ENCODE results near the gene FBLN1. TPM values are rescaled to one million over a fixed set of nuclear protein-coding genes. Genes with fewer than 3 reads are reported as not detected.

The FBLN1 gene
- total and polyA plus RNA-seq, 2 donors = 9.3 to 36.3 TPM

- 96% methylated on average over 6 of the region's 6 CpGs for WGBS
- no peak overlapping the region for H3K4me3 ChIP-seq (ENCODE audit: low read length in 2 of 2)
- H3K9me3 ChIP-seq (ENCODE audit: control insufficient read depth in 2 of 2, insufficient read depth in 1 of 2, low read length in 1 of 2) = no peaks in the 10 kb centered on the region
- H3K4me1 ChIP-seq (ENCODE audit: control insufficient read depth in 2 of 2, insufficient read depth in 2 of 2, low read length in 2 of 2) = peaks cover 0 to 9% of the 10 kb centered on the region in 2 donors
- no peak for DNase-seq (ENCODE audit: low read depth in 6 of 9, low spot score in 9 of 9)
- H3K27me3 ChIP-seq (ENCODE audit: control insufficient read depth in 2 of 2, insufficient read depth in 1 of 2, low read length in 1 of 2) = peaks cover 7 to 25% of the 10 kb centered on the region in 2 donors
- H3K27ac ChIP-seq (ENCODE audit: low read depth in 1 of 2, low read length in 1 of 2) = no peak overlapping the region
- H3K36me3 ChIP-seq (ENCODE audit: control insufficient read depth in 2 of 2, insufficient read depth in 2 of 2, low read length in 1 of 2) = no peaks in the 10 kb centered on the region
Measured at GRCh38 chr22:45649809-45650208, 147.1 kb downstream of the FBLN1 start.

DNA sequence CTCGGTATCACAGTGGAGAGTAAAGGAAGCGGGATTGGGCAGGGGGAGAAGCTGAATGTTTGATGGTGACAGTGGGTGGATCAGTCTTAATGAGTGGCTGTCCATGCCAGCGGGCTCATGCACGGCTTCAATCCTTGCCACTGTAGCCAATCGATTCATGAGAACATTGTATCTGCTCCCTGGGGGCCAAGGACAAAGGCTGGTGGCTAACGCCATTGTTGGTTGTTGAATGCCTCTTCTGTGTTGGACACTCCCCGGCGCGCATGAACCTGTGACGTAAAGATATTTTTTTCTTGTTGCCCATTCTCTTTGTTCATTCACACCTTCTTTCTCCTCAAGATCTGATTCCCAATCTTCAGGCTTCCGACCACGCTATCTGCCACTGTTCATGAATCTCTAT, 148.0 kb downstream of the FBLN1 start:
- Histone ChIP-seq H3K4me1 (ENCODE audit: control insufficient read depth in 2 of 2, insufficient read depth in 2 of 2, low read length in 2 of 2) (peaks cover 0 to 3% of the 10 kb centered on the region in 2 donors), H3K9me3 (ENCODE audit: control insufficient read depth in 2 of 2, insufficient read depth in 1 of 2, low read length in 1 of 2) (no peaks in the 10 kb centered on the region), H3K27ac (ENCODE audit: low read depth in 1 of 2, low read length in 1 of 2) (no peak overlapping the region), H3K4me3 (ENCODE audit: low read length in 2 of 2) (no peak overlapping the region), H3K27me3 (ENCODE audit: control insufficient read depth in 2 of 2, insufficient read depth in 1 of 2, low read length in 1 of 2) (peaks cover 3 to 18% of the 10 kb centered on the region in 2 donors), H3K36me3 (ENCODE audit: control insufficient read depth in 2 of 2, insufficient read depth in 2 of 2, low read length in 1 of 2) (no peaks in the 10 kb centered on the region)
- WGBS = 98% methylated on average over 12 of the region's 12 CpGs
- DNase-seq (ENCODE audit: low read depth in 6 of 9, low spot score in 9 of 9) = no peak

Other genes with a start within 250 kb of the FBLN1 start
- 0.47 TPM for gene UPK3A, start 217.9 kb upstream of the FBLN1 start, total RNA-seq
- gene UPK3A, start 217.9 kb upstream of the FBLN1 start, polyA plus RNA-seq = 1.0 TPM
- gene FAM118A, start 192.9 kb upstream of the FBLN1 start, total RNA-seq = 24.1 TPM
- gene FAM118A, start 192.9 kb upstream of the FBLN1 start, polyA plus RNA-seq = 43.8 TPM
- 0.19 TPM for gene SMC1B, start 89.3 kb upstream of the FBLN1 start, total RNA-seq
- gene SMC1B, start 89.3 kb upstream of the FBLN1 start, polyA plus RNA-seq = 0.11 TPM
- 2.2 TPM for gene RIBC2, start 89.2 kb upstream of the FBLN1 start, total RNA-seq
- 0.66 TPM for gene RIBC2, start 89.2 kb upstream of the FBLN1 start, polyA plus RNA-seq
- 111 TPM for gene ATXN10, start 169.0 kb downstream of the FBLN1 start, total RNA-seq
- gene ATXN10, start 169.0 kb downstream of the FBLN1 start, polyA plus RNA-seq = 86.7 TPM